Parathyroid adenoma (tissue), 2 donors: ENCODE measurements around the gene MAP4K4.

Experiments
- H2AFZ ChIP-seq: fragments of 300-600 bp; sonication (generic); one replicate; pipeline ENCODE4 v1.7.0; 2017; ENCODE audit warnings: antibody characterized with exemption, mild to moderate bottlenecking
- H3K27ac ChIP-seq: fragments of 300-600 bp; sonication (generic); one replicate; pipeline ENCODE4 v1.7.0; 2017
- H3K27me3 ChIP-seq: fragments of 300-600 bp; sonication (generic); one replicate; pipeline ENCODE4 v1.7.0; 2017; ENCODE audit warnings: low read length; ENCODE audit not compliant: control insufficient read depth, insufficient read depth
- H3K36me3 ChIP-seq: fragments of 300-600 bp; sonication (generic); one replicate; pipeline ENCODE4 v1.7.0; 2017; ENCODE audit warnings: low read length; ENCODE audit not compliant: control insufficient read depth, insufficient read depth
- H3K4me1 ChIP-seq: fragments of 300-600 bp; sonication (generic); one replicate; pipeline ENCODE4 v1.7.0; 2017; ENCODE audit warnings: control low read depth
- H3K4me2 ChIP-seq: fragments of 300-600 bp; sonication (generic); one replicate; pipeline ENCODE4 v1.7.0; 2017; ENCODE audit warnings: low read length
- H3K4me3 ChIP-seq: fragments of 300-600 bp; sonication (generic); one replicate; pipeline ENCODE4 v1.7.0; 2017; ENCODE audit warnings: low read depth, low read length
- H3K79me2 ChIP-seq: fragments of 300-600 bp; sonication (generic); one replicate; pipeline ENCODE4 v1.7.0; 2017; ENCODE audit warnings: control low read depth
- H3K9ac ChIP-seq: fragments of 300-600 bp; sonication (generic); one replicate; pipeline ENCODE4 v1.7.0; 2017; ENCODE audit warnings: mild to moderate bottlenecking
- H3K9me3 ChIP-seq: fragments of 300-600 bp; sonication (generic); one replicate; pipeline ENCODE4 v1.7.0; 2017; ENCODE audit warnings: low read length; ENCODE audit not compliant: control insufficient read depth
- TF ChIP-seq, protein P1 (sequence below): fragments of 300-600 bp; sonication (generic); IDR thresholded peaks from one replicate; pipeline ENCODE4 v1.7.0; 2017; ENCODE audit warnings: antibody characterized with exemption, mild to moderate bottlenecking
- donor health status: primary hyperparathyroidism.

Gene MAP4K4

DNA sequence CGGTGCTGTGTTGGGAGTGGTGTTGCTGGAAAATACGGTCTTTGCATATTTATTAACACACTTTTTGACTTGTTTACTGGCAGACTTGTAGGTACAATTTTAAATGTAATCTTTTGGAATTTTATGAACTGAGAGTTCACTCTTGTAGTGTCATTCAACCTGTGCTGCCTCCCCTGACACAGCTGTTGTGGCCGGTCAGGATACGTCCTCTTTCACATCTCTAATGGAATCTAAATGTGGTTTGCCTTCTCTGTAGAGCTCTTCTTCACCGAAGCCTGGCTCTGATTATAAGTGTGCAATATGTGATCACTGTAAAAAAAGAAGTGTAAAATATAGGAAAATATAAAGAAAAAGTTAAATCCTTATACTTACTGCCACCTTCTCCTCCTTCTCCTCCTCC lies 94.7 kb downstream of the MAP4K4 start:
- no peak overlapping the region for H3K4me2 ChIP-seq
- no peak overlapping the region for H3K27ac ChIP-seq
- peaks cover 1% of the 10 kb centered on the region for H3K4me1 ChIP-seq
- H3K79me2 ChIP-seq: peaks cover 10% of the 10 kb centered on the region
- H3K27me3 ChIP-seq: no peaks in the 10 kb centered on the region
- H2AFZ ChIP-seq: no peak overlapping the region
- H3K4me3 ChIP-seq: no peak overlapping the region
- H3K9ac ChIP-seq: no peak overlapping the region
- H3K9me3 ChIP-seq: no peaks in the 10 kb centered on the region
- H3K36me3 ChIP-seq: no peaks in the 10 kb centered on the region
- TF ChIP-seq, protein P1, sequence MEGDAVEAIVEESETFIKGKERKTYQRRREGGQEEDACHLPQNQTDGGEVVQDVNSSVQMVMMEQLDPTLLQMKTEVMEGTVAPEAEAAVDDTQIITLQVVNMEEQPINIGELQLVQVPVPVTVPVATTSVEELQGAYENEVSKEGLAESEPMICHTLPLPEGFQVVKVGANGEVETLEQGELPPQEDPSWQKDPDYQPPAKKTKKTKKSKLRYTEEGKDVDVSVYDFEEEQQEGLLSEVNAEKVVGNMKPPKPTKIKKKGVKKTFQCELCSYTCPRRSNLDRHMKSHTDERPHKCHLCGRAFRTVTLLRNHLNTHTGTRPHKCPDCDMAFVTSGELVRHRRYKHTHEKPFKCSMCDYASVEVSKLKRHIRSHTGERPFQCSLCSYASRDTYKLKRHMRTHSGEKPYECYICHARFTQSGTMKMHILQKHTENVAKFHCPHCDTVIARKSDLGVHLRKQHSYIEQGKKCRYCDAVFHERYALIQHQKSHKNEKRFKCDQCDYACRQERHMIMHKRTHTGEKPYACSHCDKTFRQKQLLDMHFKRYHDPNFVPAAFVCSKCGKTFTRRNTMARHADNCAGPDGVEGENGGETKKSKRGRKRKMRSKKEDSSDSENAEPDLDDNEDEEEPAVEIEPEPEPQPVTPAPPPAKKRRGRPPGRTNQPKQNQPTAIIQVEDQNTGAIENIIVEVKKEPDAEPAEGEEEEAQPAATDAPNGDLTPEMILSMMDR: no peak

DNA sequence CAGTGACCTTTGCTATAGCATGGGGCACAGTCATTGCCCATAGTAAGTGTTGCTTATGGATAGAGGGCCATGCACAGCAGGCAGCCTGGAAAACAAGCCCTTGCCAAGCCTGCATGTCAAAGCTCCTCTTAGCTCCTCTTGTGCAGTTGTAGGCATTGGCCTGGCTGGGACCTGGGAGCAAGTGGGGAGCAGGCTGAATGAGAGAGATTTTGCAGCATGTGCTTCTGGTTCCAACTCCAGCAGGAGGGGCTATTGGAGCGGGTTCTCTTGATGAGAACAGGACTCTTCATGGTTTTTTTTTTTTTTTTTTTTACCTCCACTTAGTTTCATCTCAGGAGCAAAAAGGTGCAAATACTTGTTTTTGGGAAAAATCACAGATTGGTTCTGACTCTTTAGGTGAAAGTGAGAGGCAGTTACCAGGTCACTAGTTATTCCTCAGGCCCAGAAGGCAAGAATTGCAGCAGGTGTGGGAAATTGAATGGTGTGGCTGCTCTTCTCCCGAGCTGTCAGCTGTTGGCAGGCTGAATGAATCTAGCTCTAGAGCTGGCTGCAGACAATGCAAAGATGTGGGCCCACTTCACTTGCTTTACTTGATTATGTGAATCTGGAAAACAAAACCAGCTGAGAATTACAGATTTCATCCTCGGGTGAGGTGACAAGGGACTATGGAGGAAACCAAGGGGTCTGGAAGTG lies 95.9 kb downstream of the MAP4K4 start:
- Histone ChIP-seq H3K4me1 (peaks cover 3% of the 10 kb centered on the region), H3K4me3 (no peak overlapping the region), H3K27me3 (no peaks in the 10 kb centered on the region), H3K4me2 (no peak overlapping the region), H3K9ac (no peak overlapping the region), H3K27ac (no peak overlapping the region), H3K9me3 (no peaks in the 10 kb centered on the region), H2AFZ (no peak overlapping the region), H3K36me3 (no peaks in the 10 kb centered on the region), H3K79me2 (peaks cover 10% of the 10 kb centered on the region)
- TF ChIP-seq, protein P1: no peak

DNA sequence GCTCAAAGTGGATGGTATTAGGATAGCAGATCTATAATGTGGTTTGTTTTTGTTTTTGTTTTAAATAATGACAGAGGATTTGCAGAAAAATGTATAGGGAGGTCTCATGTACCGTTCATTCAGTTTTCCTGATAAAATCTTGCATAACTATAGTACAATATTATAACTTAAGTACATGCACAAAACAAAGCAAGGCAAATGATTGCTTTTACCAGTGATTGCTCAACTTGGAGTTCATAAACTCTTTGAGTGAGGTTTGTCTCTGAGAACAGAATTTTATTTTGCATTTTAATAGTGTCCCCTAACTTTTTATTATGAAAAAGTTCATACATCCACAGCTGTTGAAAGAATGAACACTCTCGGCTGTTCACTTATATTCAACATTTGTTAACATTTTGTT lies 96.6 kb downstream of the MAP4K4 start:
- no peaks in the 10 kb centered on the region for H3K9me3 ChIP-seq
- peaks cover 12% of the 10 kb centered on the region for H3K79me2 ChIP-seq
- H3K36me3 ChIP-seq: no peaks in the 10 kb centered on the region
- H3K4me3 ChIP-seq: no peak overlapping the region
- TF ChIP-seq, protein P1: no peak
- H3K27ac ChIP-seq: no peak overlapping the region
- H2AFZ ChIP-seq: no peak overlapping the region
- H3K4me1 ChIP-seq: peaks cover 3% of the 10 kb centered on the region
- no peak overlapping the region for H3K9ac ChIP-seq
- no peaks in the 10 kb centered on the region for H3K27me3 ChIP-seq
- H3K4me2 ChIP-seq: no peak overlapping the region

DNA sequence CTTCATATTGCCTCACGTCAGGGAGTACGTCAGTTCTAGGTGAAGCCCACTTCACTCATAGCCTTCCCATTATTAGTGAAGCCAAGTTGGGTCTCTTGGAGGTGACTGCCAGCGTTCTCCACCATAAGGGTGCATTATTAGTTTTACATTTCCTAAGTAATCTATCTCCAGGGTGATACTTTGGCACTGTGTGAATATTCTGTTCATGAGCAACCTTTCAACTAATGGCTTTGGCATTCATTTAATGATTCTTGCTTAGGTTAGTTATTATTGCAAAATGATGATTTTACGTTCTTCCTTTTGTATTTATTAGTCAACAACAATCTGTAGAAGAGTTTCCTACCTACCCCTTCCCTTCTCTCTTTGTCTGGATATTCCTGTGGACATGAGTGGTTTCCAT lies 97.5 kb downstream of the MAP4K4 start:
- H3K4me2 ChIP-seq: no peak overlapping the region
- no peaks in the 10 kb centered on the region for H3K9me3 ChIP-seq
- H2AFZ ChIP-seq: no peak overlapping the region
- H3K27me3 ChIP-seq: no peaks in the 10 kb centered on the region
- peaks cover 3% of the 10 kb centered on the region for H3K4me1 ChIP-seq
- H3K27ac ChIP-seq: no peak overlapping the region
- H3K79me2 ChIP-seq: peaks cover 20% of the 10 kb centered on the region
- no peak overlapping the region for H3K9ac ChIP-seq
- TF ChIP-seq, protein P1: no peak
- H3K4me3 ChIP-seq: no peak overlapping the region
- no peaks in the 10 kb centered on the region for H3K36me3 ChIP-seq
